Measurements from ENCODE around the gene U2AF1L4. TPM values are rescaled to one million over a fixed set of nuclear protein-coding genes. Genes with fewer than 3 reads are reported as not detected.

The U2AF1L4 gene
- total and polyA plus RNA-seq, 2 donors, result 19.8 to 45.0 TPM

DNA sequence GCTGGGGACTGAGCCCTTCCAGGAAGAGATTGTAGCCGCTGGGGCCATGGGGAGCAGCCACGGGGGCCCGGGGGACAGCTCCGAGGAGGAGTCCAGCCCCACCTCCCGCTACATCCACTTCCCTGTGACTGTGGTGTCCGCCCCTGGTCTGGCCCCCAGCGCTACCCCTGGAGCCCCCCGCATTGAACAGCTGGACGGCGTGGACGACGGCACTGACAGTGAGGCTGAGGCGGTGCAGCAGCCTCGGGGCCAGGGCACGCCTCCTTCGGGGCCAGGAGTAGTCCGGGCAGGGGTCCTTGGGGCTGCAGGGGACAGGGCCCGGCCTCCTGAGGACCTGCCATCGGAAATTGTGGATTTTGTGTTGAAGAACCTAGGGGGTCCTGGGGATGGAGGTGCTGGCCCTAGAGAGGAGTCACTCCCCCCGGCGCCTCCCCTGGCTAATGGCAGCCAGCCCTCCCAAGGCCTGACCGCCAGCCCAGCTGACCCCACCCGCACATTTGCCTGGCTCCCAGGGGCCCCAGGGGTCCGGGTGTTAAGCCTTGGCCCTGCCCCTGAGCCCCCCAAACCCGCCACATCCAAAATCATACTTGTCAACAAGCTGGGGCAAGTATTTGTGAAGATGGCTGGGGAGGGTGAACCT is 12.6 kb downstream of the U2AF1L4 start:
- Histone ChIP-seq H3K9me3 (ENCODE audit: control insufficient read depth in 2 of 2, insufficient read depth in 1 of 2, low read length in 1 of 2) (no peaks in the 10 kb centered on the region), H3K4me1 (ENCODE audit: control insufficient read depth in 2 of 2, insufficient read depth in 2 of 2, low read length in 2 of 2) (peaks cover 0 to 5% of the 10 kb centered on the region in 2 donors), H3K4me3 (ENCODE audit: low read length in 2 of 2) (no peak overlapping the region), H3K36me3 (ENCODE audit: control insufficient read depth in 2 of 2, insufficient read depth in 2 of 2, low read length in 1 of 2) (peaks cover 79 to 91% of the 10 kb centered on the region in 2 donors), H3K27me3 (ENCODE audit: control insufficient read depth in 2 of 2, insufficient read depth in 1 of 2, low read length in 1 of 2) (no peaks in the 10 kb centered on the region), H3K27ac (ENCODE audit: low read depth in 1 of 2, low read length in 1 of 2) (no peak overlapping the region)
- no peak for DNase-seq (ENCODE audit: low read depth in 6 of 9, low spot score in 9 of 9)
- 98% methylated on average over 25 of the region's 25 CpGs for WGBS

DNA sequence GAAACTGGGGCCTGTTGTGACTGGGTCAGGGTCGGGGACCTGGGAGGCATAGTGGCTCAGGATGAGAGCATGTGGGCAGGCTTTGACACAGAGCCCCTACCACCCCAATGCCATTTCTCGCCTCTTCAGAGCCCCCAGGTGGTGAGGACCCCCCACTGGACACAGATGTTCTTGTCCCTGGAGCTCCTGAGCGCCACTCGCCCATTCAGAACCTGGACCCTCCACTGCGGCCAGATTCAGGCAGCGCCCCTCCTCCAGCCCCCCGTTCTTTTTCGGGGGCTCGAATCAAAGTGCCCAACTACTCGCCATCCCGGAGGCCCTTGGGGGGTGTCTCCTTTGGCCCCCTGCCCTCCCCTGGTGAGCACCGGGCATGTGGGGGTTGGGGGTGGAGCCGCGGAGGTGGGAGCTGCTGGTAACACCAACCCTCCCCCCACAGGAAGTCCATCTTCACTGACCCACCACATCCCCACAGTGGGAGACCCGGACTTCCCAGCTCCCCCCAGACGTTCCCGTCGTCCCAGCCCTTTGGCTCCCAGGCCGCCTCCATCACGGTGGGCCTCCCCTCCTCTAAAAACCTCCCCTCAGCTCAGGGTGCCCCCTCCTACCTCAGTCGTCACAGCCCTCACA is 13.3 kb downstream of the U2AF1L4 start:
- H3K27me3 ChIP-seq (ENCODE audit: control insufficient read depth in 2 of 2, insufficient read depth in 1 of 2, low read length in 1 of 2), result no peaks in the 10 kb centered on the region
- no peaks in the 10 kb centered on the region for H3K9me3 ChIP-seq (ENCODE audit: control insufficient read depth in 2 of 2, insufficient read depth in 1 of 2, low read length in 1 of 2)
- no peak overlapping the region for H3K27ac ChIP-seq (ENCODE audit: low read depth in 1 of 2, low read length in 1 of 2)
- peaks cover 80 to 96% of the 10 kb centered on the region in 2 donors for H3K36me3 ChIP-seq (ENCODE audit: control insufficient read depth in 2 of 2, insufficient read depth in 2 of 2, low read length in 1 of 2)
- peaks cover 0 to under 1% of the 10 kb centered on the region in 2 donors for H3K4me1 ChIP-seq (ENCODE audit: control insufficient read depth in 2 of 2, insufficient read depth in 2 of 2, low read length in 2 of 2)
- no peak overlapping the region for H3K4me3 ChIP-seq (ENCODE audit: low read length in 2 of 2)
- 98% methylated on average over 21 of the region's 21 CpGs for WGBS
- DNase-seq (ENCODE audit: low read depth in 6 of 9, low spot score in 9 of 9), result no peak

- H3K4me3 ChIP-seq (ENCODE audit: low read length in 2 of 2), result no peak overlapping the region
- H3K36me3 ChIP-seq (ENCODE audit: control insufficient read depth in 2 of 2, insufficient read depth in 2 of 2, low read length in 1 of 2), result peaks cover 79 to 96% of the 10 kb centered on the region in 2 donors
- no peak overlapping the region for H3K27ac ChIP-seq (ENCODE audit: low read depth in 1 of 2, low read length in 1 of 2)
- H3K9me3 ChIP-seq (ENCODE audit: control insufficient read depth in 2 of 2, insufficient read depth in 1 of 2, low read length in 1 of 2), result no peaks in the 10 kb centered on the region
- no peak for DNase-seq (ENCODE audit: low read depth in 6 of 9, low spot score in 9 of 9)
- H3K4me1 ChIP-seq (ENCODE audit: control insufficient read depth in 2 of 2, insufficient read depth in 2 of 2, low read length in 2 of 2), result no peaks in the 10 kb centered on the region
- no peaks in the 10 kb centered on the region for H3K27me3 ChIP-seq (ENCODE audit: control insufficient read depth in 2 of 2, insufficient read depth in 1 of 2, low read length in 1 of 2)
- WGBS, result 94% methylated on average over 9 of the region's 9 CpGs
Measured at GRCh38 chr19:35731353-35731752, 13.9 kb downstream of the U2AF1L4 start.

DNA sequence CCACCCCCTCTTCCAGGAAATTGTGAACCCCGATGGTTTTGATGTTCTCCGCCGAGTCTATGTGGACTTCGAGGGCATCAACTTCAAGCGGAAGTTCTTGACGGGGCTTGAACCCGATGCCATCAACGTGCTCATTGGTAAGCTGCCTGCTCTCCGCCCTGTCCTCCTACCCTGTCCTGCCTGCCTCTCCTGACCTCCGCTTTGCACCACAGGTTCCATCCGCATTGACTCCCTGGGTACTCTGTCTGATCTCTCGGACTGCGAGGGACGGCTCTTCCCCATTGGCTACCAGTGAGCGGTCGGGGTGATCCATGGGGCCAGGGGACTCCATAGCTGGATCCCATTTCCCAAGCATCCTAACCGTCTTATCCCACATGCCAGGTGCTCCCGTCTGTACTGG is 14.9 kb downstream of the U2AF1L4 start:
- H3K36me3 ChIP-seq (ENCODE audit: control insufficient read depth in 2 of 2, insufficient read depth in 2 of 2, low read length in 1 of 2), result peaks cover 87 to 100% of the 10 kb centered on the region in 2 donors
- H3K27ac ChIP-seq (ENCODE audit: low read depth in 1 of 2, low read length in 1 of 2), result no peak overlapping the region
- no peak for DNase-seq (ENCODE audit: low read depth in 6 of 9, low spot score in 9 of 9)
- no peak overlapping the region for H3K4me3 ChIP-seq (ENCODE audit: low read length in 2 of 2)
- H3K27me3 ChIP-seq (ENCODE audit: control insufficient read depth in 2 of 2, insufficient read depth in 1 of 2, low read length in 1 of 2), result no peaks in the 10 kb centered on the region
- no peaks in the 10 kb centered on the region for H3K4me1 ChIP-seq (ENCODE audit: control insufficient read depth in 2 of 2, insufficient read depth in 2 of 2, low read length in 2 of 2)
- no peaks in the 10 kb centered on the region for H3K9me3 ChIP-seq (ENCODE audit: control insufficient read depth in 2 of 2, insufficient read depth in 1 of 2, low read length in 1 of 2)
- 98% methylated on average over 18 of the region's 18 CpGs for WGBS

- H3K27ac ChIP-seq (ENCODE audit: low read depth in 1 of 2, low read length in 1 of 2), result no peak overlapping the region
- H3K36me3 ChIP-seq (ENCODE audit: control insufficient read depth in 2 of 2, insufficient read depth in 2 of 2, low read length in 1 of 2), result peaks cover 87 to 100% of the 10 kb centered on the region in 2 donors
- no peak for DNase-seq (ENCODE audit: low read depth in 6 of 9, low spot score in 9 of 9)
- no peaks in the 10 kb centered on the region for H3K4me1 ChIP-seq (ENCODE audit: control insufficient read depth in 2 of 2, insufficient read depth in 2 of 2, low read length in 2 of 2)
- no peaks in the 10 kb centered on the region for H3K27me3 ChIP-seq (ENCODE audit: control insufficient read depth in 2 of 2, insufficient read depth in 1 of 2, low read length in 1 of 2)
- 99% methylated on average over 11 of the region's 11 CpGs for WGBS
- H3K9me3 ChIP-seq (ENCODE audit: control insufficient read depth in 2 of 2, insufficient read depth in 1 of 2, low read length in 1 of 2), result no peaks in the 10 kb centered on the region
- no peak overlapping the region for H3K4me3 ChIP-seq (ENCODE audit: low read length in 2 of 2)
Measured at GRCh38 chr19:35729763-35730162, 15.5 kb downstream of the U2AF1L4 start.

DNA sequence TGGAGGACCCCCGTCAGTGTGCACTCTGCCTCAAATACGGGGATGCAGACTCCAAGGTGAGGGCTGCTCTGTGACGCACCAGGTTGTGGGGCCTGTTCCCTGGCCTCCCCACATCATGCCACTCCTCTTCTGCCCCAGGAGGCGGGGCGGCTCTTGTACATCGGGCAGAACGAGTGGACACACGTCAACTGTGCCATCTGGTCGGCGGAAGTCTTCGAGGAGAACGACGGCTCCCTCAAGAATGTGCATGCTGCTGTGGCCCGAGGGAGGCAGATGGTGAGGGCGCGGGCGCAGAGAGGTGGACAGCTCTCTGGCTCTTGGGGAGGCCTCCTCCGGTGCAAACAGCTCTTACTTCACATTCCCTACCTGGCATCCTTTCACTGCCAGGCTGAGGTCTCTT is 16.2 kb downstream of the U2AF1L4 start:
- WGBS, result 97% methylated on average over 18 of the region's 18 CpGs
- no peak overlapping the region for H3K27ac ChIP-seq (ENCODE audit: low read depth in 1 of 2, low read length in 1 of 2)
- no peak overlapping the region for H3K4me3 ChIP-seq (ENCODE audit: low read length in 2 of 2)
- no peaks in the 10 kb centered on the region for H3K9me3 ChIP-seq (ENCODE audit: control insufficient read depth in 2 of 2, insufficient read depth in 1 of 2, low read length in 1 of 2)
- H3K27me3 ChIP-seq (ENCODE audit: control insufficient read depth in 2 of 2, insufficient read depth in 1 of 2, low read length in 1 of 2), result no peaks in the 10 kb centered on the region
- peaks cover 89 to 100% of the 10 kb centered on the region in 2 donors for H3K36me3 ChIP-seq (ENCODE audit: control insufficient read depth in 2 of 2, insufficient read depth in 2 of 2, low read length in 1 of 2)
- no peaks in the 10 kb centered on the region for H3K4me1 ChIP-seq (ENCODE audit: control insufficient read depth in 2 of 2, insufficient read depth in 2 of 2, low read length in 2 of 2)
- no peak for DNase-seq (ENCODE audit: low read depth in 6 of 9, low spot score in 9 of 9)

DNA sequence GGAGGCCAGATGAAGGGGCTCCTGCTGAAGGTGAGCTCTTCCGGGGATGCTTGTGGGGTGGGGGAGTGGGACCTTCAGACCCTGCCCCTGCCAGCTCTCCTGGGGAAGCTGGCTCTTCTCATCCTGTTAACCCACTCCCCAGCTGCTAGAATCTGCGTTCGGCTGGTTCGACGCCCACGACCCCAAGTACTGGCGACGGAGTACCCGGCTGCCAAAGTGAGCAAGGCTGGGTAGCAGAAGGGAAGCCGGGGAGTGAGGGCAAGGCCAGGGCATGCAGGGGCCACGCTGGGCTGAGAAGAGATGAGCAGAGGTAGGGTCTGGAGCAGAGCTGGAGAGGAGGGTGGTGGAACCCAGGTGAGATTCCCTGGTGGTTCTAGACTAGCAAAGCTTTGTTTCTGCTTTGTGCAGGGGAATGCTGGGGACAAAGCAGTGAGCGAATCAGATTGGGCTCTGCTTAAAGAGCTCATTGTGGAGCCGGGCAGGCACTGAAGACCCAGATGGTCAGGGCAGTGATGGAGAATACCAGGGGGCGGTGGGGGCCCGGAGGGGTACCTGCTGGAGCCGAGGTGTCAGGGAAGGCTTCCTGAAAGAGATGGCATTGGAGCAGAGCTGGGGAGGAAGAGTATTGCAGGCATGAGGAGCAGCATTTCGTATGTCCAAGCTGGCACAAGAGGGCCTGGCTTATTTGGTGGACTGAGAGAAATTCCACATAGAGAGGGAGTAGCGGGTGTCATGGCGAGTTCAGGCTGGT is 17.1 kb downstream of the U2AF1L4 start:
- no peak for DNase-seq (ENCODE audit: low read depth in 6 of 9, low spot score in 9 of 9)
- Histone ChIP-seq H3K36me3 (ENCODE audit: control insufficient read depth in 2 of 2, insufficient read depth in 2 of 2, low read length in 1 of 2) (peaks cover 94 to 100% of the 10 kb centered on the region in 2 donors), H3K9me3 (ENCODE audit: control insufficient read depth in 2 of 2, insufficient read depth in 1 of 2, low read length in 1 of 2) (no peaks in the 10 kb centered on the region), H3K4me1 (ENCODE audit: control insufficient read depth in 2 of 2, insufficient read depth in 2 of 2, low read length in 2 of 2) (no peaks in the 10 kb centered on the region), H3K27ac (ENCODE audit: low read depth in 1 of 2, low read length in 1 of 2) (no peak overlapping the region), H3K27me3 (ENCODE audit: control insufficient read depth in 2 of 2, insufficient read depth in 1 of 2, low read length in 1 of 2) (no peaks in the 10 kb centered on the region), H3K4me3 (ENCODE audit: low read length in 2 of 2) (no peak overlapping the region)
- 97% methylated on average over 19 of the region's 19 CpGs for WGBS

DNA sequence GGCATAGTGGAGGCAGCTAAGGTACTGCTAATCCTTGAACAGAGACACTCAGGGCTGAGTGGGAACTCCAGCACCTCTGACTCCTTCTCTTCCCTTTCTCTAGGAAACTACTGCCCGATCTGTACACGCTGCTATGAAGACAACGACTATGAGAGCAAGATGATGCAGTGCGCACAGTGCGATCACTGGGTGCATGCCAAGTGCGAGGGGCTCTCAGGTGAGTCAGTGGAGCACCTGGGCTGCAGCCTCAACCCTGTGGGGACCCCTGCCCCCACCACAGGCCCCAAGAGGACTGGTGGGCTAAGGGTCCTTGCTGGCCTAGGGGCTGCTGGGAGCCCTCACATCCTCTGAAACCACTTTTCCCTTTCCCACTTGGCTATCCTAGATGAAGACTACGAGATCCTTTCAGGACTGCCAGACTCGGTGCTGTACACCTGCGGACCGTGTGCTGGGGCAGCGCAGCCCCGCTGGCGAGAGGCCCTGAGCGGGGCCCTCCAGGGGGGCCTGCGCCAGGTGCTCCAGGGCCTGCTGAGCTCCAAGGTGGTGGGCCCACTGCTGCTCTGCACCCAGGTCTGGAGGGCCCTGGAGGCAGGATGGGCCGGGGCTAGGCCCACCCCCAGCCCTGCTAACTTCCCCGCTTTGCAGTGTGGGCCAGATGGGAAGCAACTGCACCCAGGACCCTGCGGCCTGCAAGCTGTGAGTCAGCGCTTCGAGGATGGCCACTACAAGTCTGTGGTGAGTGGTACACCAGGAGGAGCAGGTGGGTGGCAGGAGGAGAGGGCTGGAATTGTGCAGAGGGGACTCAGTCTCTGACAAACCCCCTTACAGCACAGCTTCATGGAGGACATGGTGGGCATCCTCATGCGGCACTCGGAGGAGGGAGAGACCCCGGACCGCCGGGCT is 17.9 kb downstream of the U2AF1L4 start:
- H3K27me3 ChIP-seq (ENCODE audit: control insufficient read depth in 2 of 2, insufficient read depth in 1 of 2, low read length in 1 of 2), result no peaks in the 10 kb centered on the region
- no peak for DNase-seq (ENCODE audit: low read depth in 6 of 9, low spot score in 9 of 9)
- WGBS, result 98% methylated on average over 25 of the region's 25 CpGs
- H3K36me3 ChIP-seq (ENCODE audit: control insufficient read depth in 2 of 2, insufficient read depth in 2 of 2, low read length in 1 of 2), result peaks cover 96 to 100% of the 10 kb centered on the region in 2 donors
- H3K27ac ChIP-seq (ENCODE audit: low read depth in 1 of 2, low read length in 1 of 2), result no peak overlapping the region
- H3K4me3 ChIP-seq (ENCODE audit: low read length in 2 of 2), result no peak overlapping the region
- no peaks in the 10 kb centered on the region for H3K9me3 ChIP-seq (ENCODE audit: control insufficient read depth in 2 of 2, insufficient read depth in 1 of 2, low read length in 1 of 2)
- no peaks in the 10 kb centered on the region for H3K4me1 ChIP-seq (ENCODE audit: control insufficient read depth in 2 of 2, insufficient read depth in 2 of 2, low read length in 2 of 2)

Measured in thymus (tissue), 11 donors.